AG08395 (cell line): ENCODE measurements around the gene ST3GAL3.
A peak's percentile ranks its signal among the peaks of the same experiment; 100 is the strongest.

Experiments
- DNase-seq: peaks from one replicate; pipeline ENCODE4 v3.0.0; 2012; ENCODE audit warnings: mixed read lengths, low spot score

The ST3GAL3 gene, protein sequence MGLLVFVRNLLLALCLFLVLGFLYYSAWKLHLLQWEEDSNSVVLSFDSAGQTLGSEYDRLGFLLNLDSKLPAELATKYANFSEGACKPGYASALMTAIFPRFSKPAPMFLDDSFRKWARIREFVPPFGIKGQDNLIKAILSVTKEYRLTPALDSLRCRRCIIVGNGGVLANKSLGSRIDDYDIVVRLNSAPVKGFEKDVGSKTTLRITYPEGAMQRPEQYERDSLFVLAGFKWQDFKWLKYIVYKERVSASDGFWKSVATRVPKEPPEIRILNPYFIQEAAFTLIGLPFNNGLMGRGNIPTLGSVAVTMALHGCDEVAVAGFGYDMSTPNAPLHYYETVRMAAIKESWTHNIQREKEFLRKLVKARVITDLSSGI

DNA sequence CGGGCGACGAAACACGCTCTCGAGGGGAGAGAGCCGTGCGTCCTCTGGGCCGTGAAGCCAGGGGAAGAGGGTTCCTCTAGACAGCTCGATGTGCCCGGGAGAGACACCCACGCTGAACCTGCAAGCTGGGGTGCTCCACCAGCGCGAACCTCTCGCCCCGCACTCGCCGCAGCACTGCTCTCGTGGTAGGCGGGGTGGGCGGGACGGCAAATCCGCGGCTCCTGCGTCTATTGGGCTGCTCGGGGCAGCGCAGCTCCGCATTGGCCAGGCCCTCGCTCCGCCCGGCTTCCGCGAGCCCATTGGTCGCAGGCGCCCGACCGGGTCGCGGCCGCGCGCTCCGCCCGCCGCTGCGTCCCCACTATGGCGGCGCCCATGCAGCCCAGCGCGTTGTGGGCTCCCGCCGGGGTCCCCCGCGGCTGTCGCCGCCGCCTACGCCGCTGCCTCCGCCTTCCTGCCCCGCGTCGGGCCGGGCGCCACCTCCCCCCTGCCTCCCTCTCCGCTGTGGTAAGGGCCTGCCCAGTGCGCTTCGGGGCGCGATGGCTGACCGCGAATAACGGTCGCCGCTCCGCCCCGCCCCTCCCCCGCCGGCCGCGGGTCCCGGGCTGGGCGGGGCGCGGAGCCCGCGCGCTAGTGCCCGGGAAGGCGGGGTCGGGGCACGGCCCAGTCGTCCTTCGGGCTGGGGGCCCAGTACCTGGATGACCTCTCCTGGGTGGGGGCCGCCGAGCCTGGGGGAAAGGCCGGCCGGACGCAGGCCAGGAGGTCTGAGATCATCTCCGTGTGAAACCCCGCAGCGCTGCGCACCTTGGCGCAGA, at the start of gene ST3GAL3:
Gene ST3GAL3, plus strand, starts transcription at position 347 of the 812 bp plus-strand sequence. CDS start 28,727 bp downstream, outside the sequence.
- peak; percentile 97 for DNase-seq

- no peak for DNase-seq
These were observed 47.8 kb upstream of the ST3GAL3 start for GRCh38 chr1:43659212-43660166.

- no peak for DNase-seq
These were observed 47.0 kb upstream of the ST3GAL3 start for GRCh38 chr1:43660355-43660754.

DNA sequence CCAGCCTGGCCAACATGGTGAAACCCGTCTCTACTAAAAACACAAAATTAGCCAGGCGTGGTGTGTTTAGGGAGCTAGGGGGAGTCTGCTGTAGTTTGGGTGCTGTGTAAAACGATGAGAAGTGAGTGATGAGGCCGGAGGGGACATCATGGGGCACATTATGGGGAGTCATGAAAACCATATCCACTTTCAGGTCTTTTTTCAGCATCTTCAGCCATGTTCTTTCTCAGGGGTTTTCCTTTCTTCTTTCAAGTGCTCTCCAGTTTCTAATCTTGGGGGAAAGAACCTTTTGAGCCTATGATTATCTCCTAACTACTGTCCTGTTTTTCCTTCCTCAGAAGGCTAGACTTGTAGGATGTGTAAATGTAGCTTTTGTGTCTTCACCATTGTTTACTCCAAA, 43.0 kb upstream of the ST3GAL3 start:
- no peak for DNase-seq

DNA sequence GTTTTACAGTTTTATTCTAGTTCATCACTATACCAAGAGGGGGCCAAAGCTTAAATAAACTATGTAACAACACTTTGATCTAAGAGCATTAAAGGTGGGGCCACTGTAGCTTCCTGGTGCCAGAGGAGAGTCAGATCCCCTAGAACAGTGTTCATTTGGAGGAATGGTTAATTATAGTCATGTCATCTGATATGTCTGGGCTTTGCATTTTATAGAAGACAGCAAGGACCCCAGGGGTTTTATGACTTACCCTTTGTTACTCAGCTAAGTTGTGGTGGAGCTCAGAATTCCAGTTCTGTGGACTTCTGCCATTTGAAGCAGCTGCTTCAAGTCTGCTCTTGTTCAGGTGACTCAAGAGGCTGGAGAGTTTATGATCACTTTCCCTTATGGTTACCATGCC, 40.7 kb upstream of the ST3GAL3 start:
- no peak for DNase-seq

- DNase-seq = peak; percentile 31
These were observed 38.4 kb upstream of the ST3GAL3 start for GRCh38 chr1:43668956-43669355.

- DNase-seq = no peak
These were observed 37.5 kb upstream of the ST3GAL3 start for GRCh38 chr1:43669878-43670277.

GRCh38 chr1:43671193-43671592, 36.1 kb upstream of the ST3GAL3 start:
- no peak for DNase-seq

DNA sequence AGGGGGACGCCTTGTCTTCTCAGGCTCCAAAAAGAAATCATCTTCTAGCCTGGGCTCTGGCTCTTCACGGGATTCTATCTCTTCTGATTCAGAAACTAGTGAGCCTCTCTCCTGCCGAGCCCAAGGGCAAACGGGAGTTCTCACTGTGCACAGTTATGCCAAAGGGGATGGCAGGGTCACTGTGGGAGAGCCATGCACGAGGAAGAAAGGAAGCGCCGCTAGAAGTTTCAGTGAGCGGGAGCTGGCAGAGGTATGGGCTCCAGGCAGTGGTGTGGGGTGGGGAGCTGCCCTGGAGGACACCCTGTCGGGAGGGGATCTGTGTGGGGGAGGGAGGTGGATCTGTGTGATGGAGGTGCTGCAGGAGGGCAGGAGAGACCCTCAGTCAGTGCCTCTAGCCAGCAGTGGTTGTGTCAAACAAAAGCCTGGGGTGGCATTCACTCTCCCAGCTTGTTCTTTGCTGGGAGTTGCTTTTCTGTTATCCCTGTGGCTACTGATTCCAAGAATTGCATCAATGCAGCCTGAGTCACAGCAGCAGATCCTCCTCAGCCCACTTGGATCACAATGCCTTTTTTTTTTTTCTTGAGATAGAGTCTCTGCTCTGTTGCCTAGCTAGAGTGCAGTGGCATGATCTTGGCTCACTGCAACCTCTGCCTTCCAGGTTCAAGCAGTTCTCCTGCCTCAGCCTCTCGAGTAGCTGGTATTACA, 35.6 kb upstream of the ST3GAL3 start:
- peak; percentile 94 for DNase-seq

- DNase-seq = no peak
These were observed 34.1 kb upstream of the ST3GAL3 start for GRCh38 chr1:43673261-43673660.

DNA sequence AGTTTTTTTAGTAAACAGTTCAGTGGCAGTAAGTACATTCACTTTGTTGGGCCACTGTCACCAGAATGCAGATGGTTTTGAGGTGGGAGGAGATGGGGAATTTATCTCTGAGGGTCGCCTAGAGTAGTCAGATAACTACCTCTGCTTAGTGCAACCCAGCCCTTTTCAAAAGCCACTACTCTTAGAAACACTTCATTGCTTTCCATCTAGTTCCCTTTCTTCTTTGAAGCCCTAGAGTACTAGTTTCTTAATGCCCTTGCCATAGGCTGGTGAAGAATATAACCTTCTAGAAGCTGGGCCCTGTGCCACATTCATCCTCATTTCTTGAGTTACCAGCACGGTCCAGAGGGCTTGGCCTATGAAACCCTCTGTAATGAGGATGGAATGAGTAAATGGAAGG, 28.4 kb upstream of the ST3GAL3 start:
- DNase-seq = no peak

DNA sequence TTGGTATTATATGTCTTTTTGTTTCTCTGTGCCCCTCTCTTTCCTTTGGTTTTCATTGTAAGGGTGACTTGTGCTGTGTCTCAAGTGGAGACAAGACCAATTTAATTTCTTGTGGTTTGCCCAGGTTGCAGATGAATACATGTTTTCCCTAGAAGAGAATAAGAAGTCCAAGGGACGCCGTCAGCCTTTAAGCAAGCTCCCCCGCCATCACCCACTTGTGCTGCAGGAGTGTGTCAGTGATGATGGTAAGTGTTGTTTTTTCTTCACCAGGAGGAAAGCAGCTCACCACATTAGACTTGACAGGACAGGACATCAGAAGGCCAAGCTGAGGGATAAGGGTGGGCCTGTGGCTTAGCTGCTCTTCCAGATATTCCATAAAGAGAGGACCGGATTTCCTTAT, 23.8 kb upstream of the ST3GAL3 start:
- DNase-seq = no peak

GRCh38 chr1:43686801-43687200, 20.5 kb upstream of the ST3GAL3 start:
- DNase-seq = no peak

- no peak for DNase-seq
These were observed 19.8 kb upstream of the ST3GAL3 start for GRCh38 chr1:43687301-43688108.

- DNase-seq = no peak
These were observed 19.3 kb upstream of the ST3GAL3 start for GRCh38 chr1:43688109-43688387.

- DNase-seq = peak; percentile 92
These were observed 18.7 kb upstream of the ST3GAL3 start for GRCh38 chr1:43688594-43689000.

DNA sequence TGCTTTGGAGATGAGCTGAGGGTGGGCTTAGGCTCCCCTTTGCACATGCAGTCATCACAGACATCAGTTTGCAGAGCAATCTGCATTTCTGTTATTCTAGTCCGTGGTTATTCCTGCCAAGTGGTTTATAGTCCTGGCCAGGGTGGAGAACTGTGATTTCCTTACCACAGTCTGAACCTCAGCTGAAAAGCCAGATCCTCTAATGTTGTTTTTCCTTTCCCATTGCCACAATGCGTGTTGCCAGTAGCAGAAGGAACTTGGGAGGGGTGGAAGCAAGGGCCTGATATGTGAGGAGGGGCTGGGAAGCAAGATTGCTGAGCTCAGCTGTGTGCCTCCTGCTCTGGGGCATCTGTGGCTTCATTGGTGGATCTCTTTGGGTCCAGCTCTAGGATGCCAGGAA, 18.0 kb upstream of the ST3GAL3 start:
- no peak for DNase-seq

GRCh38 chr1:43691871-43692815, 15.2 kb upstream of the ST3GAL3 start:
- no peak for DNase-seq

DNA sequence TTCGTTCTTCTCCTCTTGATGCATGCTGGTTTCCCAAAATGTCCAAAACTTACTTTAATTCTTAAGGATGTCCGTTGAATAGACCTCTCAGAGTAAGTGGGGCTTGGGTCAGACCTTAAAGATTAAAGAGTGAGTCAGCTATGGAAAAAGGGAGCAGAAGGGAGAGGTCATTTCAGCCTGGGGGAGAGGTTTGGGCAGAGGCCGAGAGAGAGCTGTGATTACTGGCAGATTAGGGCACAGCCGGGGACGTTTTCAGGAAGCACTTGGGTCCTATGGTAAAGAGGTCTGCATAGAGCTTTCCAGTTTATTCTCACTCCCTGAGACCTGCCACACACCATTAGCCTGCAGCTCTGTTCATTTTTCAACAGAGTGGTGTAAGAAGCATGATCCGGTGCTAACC, 14.0 kb upstream of the ST3GAL3 start:
- DNase-seq = no peak

GRCh38 chr1:43699281-43699680, 8.1 kb upstream of the ST3GAL3 start:
- DNase-seq = no peak
